Heart left ventricle (tissue), 13 donors: ENCODE measurements around the gene STAC.

Experiments used
- CTCF ChIP-seq, 12 donors: fragments of 200-600 bp; sonication (generic) in 4 of 12; IDR thresholded peaks; one replicate each; pipeline versions ENCODE4 v1.5.0 to v1.8.0; 2018 to 2022; ENCODE audit warnings: antibody characterized with exemption in 12 of 12, mild to moderate bottlenecking in 5 of 12
- POLR2A ChIP-seq, 2 donors: fragments of 450-650 bp; IDR thresholded peaks; one replicate each; pipeline ENCODE4 v1.6.1; 2017; ENCODE audit warnings: antibody characterized with exemption in 2 of 2, mild to moderate bottlenecking in 2 of 2, moderate library complexity in 2 of 2
- donor health status: ischemic (EF 13 %, LVEDD 7.1; RV severe dilation, severe dysfunction).
- donor health status: DM: no; HTN: yes; CAD: no.
- donor health status: DM: no; HTN: no; CAD: no.
- donor health status: ischemic (EF 25% LVEDD 6.9; RV normal size, moderate dysfunction).
- donor health status: ischemic (EF 25% LVEDD 5.7; RV mildly dilated, moderate dysfunction).
- donor health status: ischemic (EF 35%, LVEDD 5.7; RV mildly dilated, moderate dysfunction).
- donor health status: nonischemic (EF 11% LVEDD 7.7; RV severe dilation, severe dysfunction).
- donor health status: DM: yes; HTN: yes; CAD: no.
- donor health status: PGD.
- donor health status: ischemic (EF 29% LVEDD 5.4; RV normal size, mild dysfunction).
- donor health status: nonischemic (EF 23%, LVEDD 6.1; RV moderate dilation, normal function).

GRCh38 chr3:36519682-36520081 is 139.4 kb downstream of the STAC start:
- TF ChIP-seq CTCF (IDR thresholded peaks at IDR 0.05) (no peak), POLR2A (IDR thresholded peaks at IDR 0.05) (no peak)
